ENCODE results near the gene FRMPD2.

Gene FRMPD2

GRCh38 chr10:48234787-48235186, 39.7 kb downstream of the FRMPD2 start:
- Histone ChIP-seq H3K27ac (ENCODE audit: low read depth, low read length, poor library complexity, severe bottlenecking) (no peak overlapping the region), H3K27me3 (ENCODE audit: insufficient read depth, low read length) (no peaks in the 10 kb centered on the region), H3K79me2 (ENCODE audit: insufficient read depth, low read length) (no peaks in the 10 kb centered on the region), H3K9me3 (ENCODE audit: low read length) (no peaks in the 10 kb centered on the region), H3K4me1 (ENCODE audit: insufficient read depth, low read length, severe bottlenecking) (no peaks in the 10 kb centered on the region), H2AFZ (ENCODE audit: low read length) (no peak overlapping the region), H3K36me3 (ENCODE audit: insufficient read depth, low read length) (no peaks in the 10 kb centered on the region), H3K9ac (ENCODE audit: low read length) (no peak overlapping the region), H3F3A (ENCODE audit: insufficient read depth, low read length) (no peaks in the 10 kb centered on the region), H3K9me2 (ENCODE audit: low read depth, low read length) (no peaks in the 10 kb centered on the region), H3K4me3 (ENCODE audit: low read depth, low read length, poor library complexity, severe bottlenecking) (no peak overlapping the region), H3K4me2 (ENCODE audit: low read length) (no peak overlapping the region), H4K20me1 (ENCODE audit: insufficient read depth, low read length) (no peaks in the 10 kb centered on the region)
- TF ChIP-seq EZH2 (IDR thresholded peaks at IDR 0.05; ENCODE audit: borderline replicate concordance, low read length) (no peak), CTCF (IDR thresholded peaks at IDR 0.05; ENCODE audit: low read length) (no peak)

DNA sequence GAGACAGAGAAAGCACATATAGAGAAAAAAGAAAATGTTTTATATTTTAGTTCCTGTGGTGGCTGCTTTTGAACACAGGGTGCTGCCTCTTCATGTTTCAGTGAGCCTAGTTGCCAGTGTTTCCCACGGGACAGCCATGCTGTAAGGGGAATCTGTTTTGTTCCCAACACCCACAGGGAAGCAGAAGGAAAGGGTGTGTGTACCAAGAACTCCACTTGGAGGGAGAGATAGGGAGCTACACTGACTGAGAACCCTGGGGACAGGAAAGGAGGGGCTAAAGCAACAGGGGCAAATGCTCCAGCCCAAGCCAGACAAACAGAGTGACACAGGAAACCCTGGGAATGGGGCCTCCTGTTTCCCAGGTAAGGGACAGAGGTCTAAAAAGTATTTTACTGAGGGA, 40.2 kb downstream of the FRMPD2 start:
- Histone ChIP-seq H3F3A (ENCODE audit: insufficient read depth, low read length) (no peaks in the 10 kb centered on the region), H3K9ac (ENCODE audit: low read length) (no peak overlapping the region), H3K36me3 (ENCODE audit: insufficient read depth, low read length) (no peaks in the 10 kb centered on the region), H3K4me3 (ENCODE audit: low read depth, low read length, poor library complexity, severe bottlenecking) (no peak overlapping the region), H3K27ac (ENCODE audit: low read depth, low read length, poor library complexity, severe bottlenecking) (no peak overlapping the region), H3K4me1 (ENCODE audit: insufficient read depth, low read length, severe bottlenecking) (no peaks in the 10 kb centered on the region), H4K20me1 (ENCODE audit: insufficient read depth, low read length) (no peaks in the 10 kb centered on the region), H3K9me2 (ENCODE audit: low read depth, low read length) (no peaks in the 10 kb centered on the region), H2AFZ (ENCODE audit: low read length) (no peak overlapping the region), H3K4me2 (ENCODE audit: low read length) (no peak overlapping the region), H3K27me3 (ENCODE audit: insufficient read depth, low read length) (no peaks in the 10 kb centered on the region), H3K9me3 (ENCODE audit: low read length) (no peaks in the 10 kb centered on the region), H3K79me2 (ENCODE audit: insufficient read depth, low read length) (no peaks in the 10 kb centered on the region)
- TF ChIP-seq CTCF (IDR thresholded peaks at IDR 0.05; ENCODE audit: low read length) (no peak), EZH2 (IDR thresholded peaks at IDR 0.05; ENCODE audit: borderline replicate concordance, low read length) (no peak)

GRCh38 chr10:48233559-48234005, 40.9 kb downstream of the FRMPD2 start:
- Histone ChIP-seq H3K36me3 (ENCODE audit: insufficient read depth, low read length) (no peaks in the 10 kb centered on the region), H3K9me2 (ENCODE audit: low read depth, low read length) (no peaks in the 10 kb centered on the region), H2AFZ (ENCODE audit: low read length) (no peak overlapping the region), H3K4me1 (ENCODE audit: insufficient read depth, low read length, severe bottlenecking) (no peaks in the 10 kb centered on the region), H3F3A (ENCODE audit: insufficient read depth, low read length) (no peaks in the 10 kb centered on the region), H3K9ac (ENCODE audit: low read length) (no peak overlapping the region), H3K4me2 (ENCODE audit: low read length) (no peak overlapping the region), H3K27ac (ENCODE audit: low read depth, low read length, poor library complexity, severe bottlenecking) (no peak overlapping the region), H3K27me3 (ENCODE audit: insufficient read depth, low read length) (no peaks in the 10 kb centered on the region), H3K79me2 (ENCODE audit: insufficient read depth, low read length) (no peaks in the 10 kb centered on the region), H4K20me1 (ENCODE audit: insufficient read depth, low read length) (no peaks in the 10 kb centered on the region), H3K4me3 (ENCODE audit: low read depth, low read length, poor library complexity, severe bottlenecking) (no peak overlapping the region), H3K9me3 (ENCODE audit: low read length) (no peaks in the 10 kb centered on the region)
- TF ChIP-seq EZH2 (IDR thresholded peaks at IDR 0.05; ENCODE audit: borderline replicate concordance, low read length) (no peak), CTCF (IDR thresholded peaks at IDR 0.05; ENCODE audit: low read length) (no peak)
